ENCODE results near the gene ZBTB39.
A peak's percentile ranks its signal among the peaks of the same experiment; 100 is the strongest.

ZBTB39 gene

DNA sequence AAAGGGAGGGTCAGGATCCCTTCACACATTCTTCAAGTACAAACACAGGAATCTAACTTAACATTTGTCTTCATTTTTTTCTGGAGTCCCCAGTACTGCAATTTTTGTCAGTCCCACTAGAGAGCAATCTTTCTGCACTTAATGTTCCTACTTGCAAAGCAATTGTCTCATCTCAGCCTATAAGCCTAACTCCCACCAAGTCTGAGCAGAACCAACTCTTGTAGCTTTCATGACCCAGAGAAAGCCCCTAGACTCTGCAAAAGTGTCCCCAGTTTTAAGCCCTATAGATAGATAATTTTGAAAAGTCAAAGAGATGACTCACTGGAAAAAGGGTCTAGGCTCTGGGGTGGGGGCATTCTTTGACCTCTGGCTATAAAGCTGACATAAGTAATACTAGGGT, 1.8 kb upstream of the ZBTB39 start:
- H3K4me3 ChIP-seq (ENCODE audit: low read depth, low read length) = no peak overlapping the region
- TF ChIP-seq CTCF (IDR thresholded peaks at IDR 0.05; ENCODE audit: low read depth, low read length) = peak; percentile 69

- no peak for TF ChIP-seq CTCF (IDR thresholded peaks at IDR 0.05; ENCODE audit: low read depth, low read length)
- H3K4me3 ChIP-seq (ENCODE audit: low read depth, low read length) = peak overlapping the region; percentile 43; the same call in 1 of the 2 replicates
Measured at GRCh38 chr12:57006809-57007475, 596 bp upstream of the ZBTB39 start.

- TF ChIP-seq CTCF (IDR thresholded peaks at IDR 0.05; ENCODE audit: low read depth, low read length) = no peak
- no peak overlapping the region for H3K4me3 ChIP-seq (ENCODE audit: low read depth, low read length)
Measured at GRCh38 chr12:57004651-57005050, 1.7 kb downstream of the ZBTB39 start.

DNA sequence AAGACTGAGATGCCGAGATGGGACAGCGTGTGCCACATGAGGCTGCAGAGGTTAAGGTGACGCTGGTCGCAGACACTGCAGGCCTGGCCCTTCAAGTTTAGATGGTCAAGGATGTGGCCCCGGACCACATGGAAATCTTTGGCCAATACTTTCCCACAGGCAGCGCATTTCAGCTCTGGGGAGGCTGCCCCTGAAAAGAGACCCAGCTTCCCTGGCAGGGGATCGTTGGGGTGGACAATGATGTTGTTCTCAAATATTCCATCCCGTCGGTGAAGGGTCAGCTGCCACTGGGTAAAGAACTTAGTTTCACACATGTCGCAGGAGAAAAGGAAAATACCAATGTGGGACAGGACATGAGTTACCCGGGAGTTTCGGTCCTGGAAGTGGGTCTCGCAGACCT, 3.0 kb downstream of the ZBTB39 start:
- no peak for TF ChIP-seq CTCF (IDR thresholded peaks at IDR 0.05; ENCODE audit: low read depth, low read length)
- no peak overlapping the region for H3K4me3 ChIP-seq (ENCODE audit: low read depth, low read length)

- TF ChIP-seq CTCF (IDR thresholded peaks at IDR 0.05; ENCODE audit: low read depth, low read length) = peak; percentile 83
Measured at GRCh38 chr12:57001448-57001906, 4.9 kb downstream of the ZBTB39 start.

GRCh38 chr12:57000393-57000792, 6.0 kb downstream of the ZBTB39 start:
- TF ChIP-seq CTCF (IDR thresholded peaks at IDR 0.05; ENCODE audit: low read depth, low read length) = no peak
- H3K4me3 ChIP-seq (ENCODE audit: low read depth, low read length) = no peak overlapping the region

More at GRCh38 chr12:57001448-57001906, 4.9 kb downstream of the ZBTB39 start:
- H3K4me3 ChIP-seq (ENCODE audit: low read depth, low read length) = no peak overlapping the region

DNA sequence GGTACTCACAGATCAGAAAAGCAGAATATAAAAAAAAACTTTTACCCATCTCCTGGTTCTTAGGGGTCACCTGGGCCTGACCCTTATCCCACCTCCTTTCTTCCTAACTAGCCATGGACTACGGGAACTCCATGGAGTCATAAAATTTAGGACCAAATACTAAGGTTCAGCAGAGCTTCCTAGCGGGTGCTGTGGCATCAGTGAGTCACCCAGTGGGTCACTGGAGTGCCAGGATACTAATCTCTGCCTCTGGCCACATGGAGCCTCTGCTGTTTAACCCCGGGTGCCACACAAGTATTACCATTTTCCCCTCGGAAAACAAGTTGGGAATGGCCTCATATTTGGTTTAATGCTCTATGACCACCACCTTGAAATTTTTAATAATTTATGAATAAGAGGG, 6.9 kb downstream of the ZBTB39 start:
- H3K4me3 ChIP-seq (ENCODE audit: low read depth, low read length) = no peak overlapping the region

More for the DNA sequence above, 6.9 kb downstream of the ZBTB39 start:
- no peak for TF ChIP-seq CTCF (IDR thresholded peaks at IDR 0.05; ENCODE audit: low read depth, low read length)
